Mononuclear cell (primary cell): ENCODE results near the gene C8A. TPM values are rescaled to one million over a fixed set of nuclear protein-coding genes. Genes with fewer than 3 reads are reported as not detected.

Source experiments
- total RNA-seq: library from RNA; depleted of rRNA; stranded (reverse); fragments of >200 nt; gene quantifications from one replicate; pipeline ENCODE4 v1.2.3, GENCODE V29; 2012

C8A gene
- total RNA-seq, 1 donor, result not detected

Other genes starting within 250 kb of the C8A start
- gene PRKAA2, start 209.5 kb upstream of the C8A start, total RNA-seq, result under 0.01 TPM
- gene FYB2, start 35.4 kb upstream of the C8A start, total RNA-seq, result not detected
- not detected for gene C8B, start 111.2 kb downstream of the C8A start, total RNA-seq